Panc1 (cell line): Measurements from ENCODE around the gene RUNX1. TPM values are rescaled to one million over a fixed set of nuclear protein-coding genes. Genes with fewer than 3 reads are reported as not detected.

ENCODE experiments used
- ATAC-seq: fragments of 200-7000 bp; cut with Tn5 transposase; 2 replicates; pipeline ENCODE4 v1.9.1; 2020; ENCODE audit warnings: mild to moderate bottlenecking, moderate library complexity
- Bru-seq: library from RNA; stranded (reverse); fragments of 400-500 nt; gene quantifications from one replicate; lab custom pipeline; 2021; lab: Mats Ljungman, UMichigan
- BruChase-seq, 2 experiments: library from RNA; stranded (reverse); fragments of 400-500 nt; gene quantifications; one replicate each; lab custom pipeline; 2021; lab: Mats Ljungman, UMichigan
- BruUV-seq: library from RNA; stranded (reverse); fragments of 400-500 nt; replicated peaks from 2 replicates; lab custom pipeline; 2021; lab: Mats Ljungman, UMichigan
- CTCF ChIA-PET: fragments of 300-600 bp; sonication (Branson Sonifier 250); formaldehyde crosslinking; loops from one replicate; lab custom pipeline; 2022; ENCODE audit warnings: antibody characterized with exemption; lab: Charles Lee
- POLR2A ChIA-PET: fragments of 300-600 bp; sonication (Branson Sonifier 250); formaldehyde crosslinking; loops from one replicate; lab custom pipeline; 2022; ENCODE audit warnings: antibody characterized with exemption; lab: Charles Lee
- DNase-seq: peaks from one replicate; pipeline ENCODE4 v3.0.0-alpha.2; 2010; ENCODE audit warnings: low read depth, low spot score
- H3K27ac ChIP-seq: 2 replicates; pipeline ENCODE4 v1.5.1; 2011; ENCODE audit warnings: mild to moderate bottlenecking, low read length, inconsistent platforms
- H3K27me3 ChIP-seq: fragments of 200-500 bp; sonication (Bioruptor generic); 2 replicates; pipeline ENCODE4 v1.6.0; 2014; ENCODE audit warnings: low read length, inconsistent platforms; ENCODE audit not compliant: control insufficient read depth, insufficient read depth
- H3K36me3 ChIP-seq: fragments of 200-500 bp; sonication (Bioruptor generic); 2 replicates; pipeline ENCODE4 v1.5.1; 2014; ENCODE audit warnings: inconsistent platforms, mild to moderate bottlenecking, low read length, moderate library complexity; ENCODE audit not compliant: control insufficient read depth, insufficient read depth
- H3K4me1 ChIP-seq: 2 replicates; pipeline ENCODE4 v1.5.1; 2011; ENCODE audit warnings: inconsistent platforms, mild to moderate bottlenecking, low read length, moderate library complexity; ENCODE audit not compliant: control insufficient read depth, insufficient read depth
- H3K4me3 ChIP-seq, 2 experiments: 2 replicates each; pipeline ENCODE4 v1.5.1; 2011 to 2012; ENCODE audit warnings: low read depth in 2 of 2, low read length in 2 of 2, mild to moderate bottlenecking in 2 of 2, inconsistent platforms in 1 of 2, moderate library complexity in 1 of 2
- H3K9me3 ChIP-seq: fragments of 200-500 bp; sonication (Bioruptor generic); 2 replicates; pipeline ENCODE4 v1.5.1; 2014; ENCODE audit warnings: low read depth, mild to moderate bottlenecking, inconsistent platforms, low read length, moderate library complexity; ENCODE audit not compliant: control insufficient read depth, insufficient read depth
- CTCF ChIP-seq: fragments of 450-650 bp; IDR thresholded peaks from 2 replicates; pipeline ENCODE4 v1.5.1; 2017; ENCODE audit warnings: mild to moderate bottlenecking
- POLR2AphosphoS5 ChIP-seq: IDR thresholded peaks from 2 replicates; pipeline ENCODE4 v1.6.1; 2012; ENCODE audit warnings: mild to moderate bottlenecking, low read depth, low read length, moderate library complexity
- REST ChIP-seq, 2 experiments: IDR thresholded peaks; 2 replicates each; pipeline ENCODE4 v1.6.1; 2011 to 2012; ENCODE audit warnings: low read depth in 2 of 2, control low read depth in 1 of 2, low read length in 1 of 2, mild to moderate bottlenecking in 1 of 2, moderate library complexity in 1 of 2; ENCODE audit not compliant: insufficient read depth in 1 of 2
- SIN3A ChIP-seq: IDR thresholded peaks from 2 replicates; pipeline ENCODE4 v1.6.1; 2012; ENCODE audit warnings: low read depth, mild to moderate bottlenecking, low read length, moderate library complexity, borderline replicate concordance; ENCODE audit not compliant: insufficient read depth
- TCF7L2 ChIP-seq: IDR thresholded peaks from 2 replicates; pipeline ENCODE4 v1.6.1; 2011; ENCODE audit warnings: mild to moderate bottlenecking, low read depth, low read length, inconsistent platforms
- in situ Hi-C: cut with HindIII; loops from 2 replicates; pipeline ENCODE4 v1.10.0; 2016; ENCODE audit warnings: low sequenced_read_pairs, low pct_unique_long_range_greater_than_20kb
- intact Hi-C: fragments of 100-400 bp; cut with micrococcal nuclease; formaldehyde crosslinking; loops from one replicate; pipeline ENCODE4 v1.10.0; 2022; ENCODE audit not compliant: unreplicated experiment
- long read RNA-seq: library from polyadenylated mRNA; unstranded; transcript quantifications from one replicate; pipeline ENCODE4 v2.0.0, GENCODE V29; 2021; ENCODE audit not compliant: unreplicated experiment
- polyA plus RNA-seq: library from polyadenylated mRNA; unstranded; fragments of >200 nt; gene quantifications from one replicate; pipeline ENCODE4 v1.2.1, GENCODE V29; 2012; ENCODE audit warnings: missing spikeins; ENCODE audit not compliant: insufficient read length
- total RNA-seq: library from RNA; stranded (reverse); gene quantifications from one replicate; pipeline ENCODE4 v1.2.1, GENCODE V29; 2021; ENCODE audit not compliant: unreplicated experiment

RUNX1 gene
- total RNA-seq (22.4 TPM), Bru-seq, nascent RNA (percentile 69 among the genes with signal in this experiment), BruChase-seq, experiment 1, labeled RNA remaining after a 2-hour chase (percentile 63 among the genes with signal in this experiment), BruChase-seq, experiment 2, labeled RNA remaining after a 6-hour chase (percentile 58 among the genes with signal in this experiment)
- 13.3 TPM for polyA plus RNA-seq
- long read RNA-seq, partial matches to known transcripts = 7 of 12 reads
- long read RNA-seq, other reads (novel, unspliced or antisense) = 5 of 12 reads

GRCh38 chr21:35048706-35049617 is at the start of gene RUNX1:
Gene RUNX1, minus strand, starts transcription at chr21:35049302.
- no peaks in the 10 kb centered on the region for H3K36me3 ChIP-seq
- intact Hi-C loops = loop anchor here (5.0 to 10.0 kb wide), 2 partner anchors 157 to 206 kb away; no protein-coding TSS in a partner anchor
- TSS peak; percentile 90 for BruUV-seq
- H3K27me3 ChIP-seq = no peaks in the 10 kb centered on the region
- no peak for DNase-seq
- 0 out of 2 replicates have a peak, but pooled peaks have one; percentile 23 for ATAC-seq
- in situ Hi-C loops = no loop called here
- TF ChIP-seq REST (IDR thresholded peaks at IDR 0.05; ENCODE audit: insufficient read depth in 1 of 2, low read depth in 2 of 2, low read length in 1 of 2) = no peak
- TF ChIP-seq POLR2AphosphoS5 = no peak
- no peak for TF ChIP-seq SIN3A
- TF ChIP-seq CTCF = no peak
- no peak for TF ChIP-seq TCF7L2
- ChIA-PET POLR2A (no interaction called here), CTCF (interaction anchor here (0.6 to 0.9 kb wide), 2 partner anchors 159 to 303 kb away, joined by 3 read pairs; no protein-coding TSS in a partner anchor)
- H3K4me1 ChIP-seq = peaks cover 8% of the 10 kb centered on the region
- H3K9me3 ChIP-seq = no peaks in the 10 kb centered on the region
- peak within 1 kb of the TSS; percentile 57 for H3K27ac ChIP-seq
- H3K4me3 ChIP-seq = peak within 1 kb of the TSS; percentile 30 to 68

- no peaks in the 10 kb centered on the region for H3K36me3 ChIP-seq
- no peaks in the 10 kb centered on the region for H3K27me3 ChIP-seq
- H3K4me3 ChIP-seq = no peak overlapping the region
- CTCF ChIA-PET = no interaction called here
- in situ Hi-C loops = no loop called here
- intact Hi-C loops = no loop called here
- H3K9me3 ChIP-seq = no peaks in the 10 kb centered on the region
- H3K27ac ChIP-seq = no peak overlapping the region
- POLR2A ChIA-PET = no interaction called here
- no peak for TF ChIP-seq CTCF
- TF ChIP-seq TCF7L2 = no peak
- no peak for TF ChIP-seq POLR2AphosphoS5
- TF ChIP-seq REST (IDR thresholded peaks at IDR 0.05; ENCODE audit: insufficient read depth in 1 of 2, low read depth in 2 of 2, low read length in 1 of 2) = no peak
- TF ChIP-seq SIN3A = no peak
- no peak for DNase-seq
- ATAC-seq = no peak
- no TSS peak for BruUV-seq
- no peaks in the 10 kb centered on the region for H3K4me1 ChIP-seq
These were observed 48.4 kb upstream of the RUNX1 start for GRCh38 chr21:35097525-35097924.
